Stimulated activated CD4-positive, alpha-beta T cell treated with anti-CD3 and anti-CD28 coated beads, Interleukin-12 subunit alpha, Interleukin-12 subunit beta, amount 100 ng/mL, for 4 hours (primary cell): ENCODE measurements around the gene ZSCAN30.
"Not testable (repeated sequence)": the region's sequence is repeated elsewhere in the genome, so short reads cannot be mapped to it uniquely, and the experiment has no call there.

Experiments used
- DNase-seq: peaks from one replicate; pipeline ENCODE4 v3.0.0-alpha.2; 2020

Gene ZSCAN30

DNA sequence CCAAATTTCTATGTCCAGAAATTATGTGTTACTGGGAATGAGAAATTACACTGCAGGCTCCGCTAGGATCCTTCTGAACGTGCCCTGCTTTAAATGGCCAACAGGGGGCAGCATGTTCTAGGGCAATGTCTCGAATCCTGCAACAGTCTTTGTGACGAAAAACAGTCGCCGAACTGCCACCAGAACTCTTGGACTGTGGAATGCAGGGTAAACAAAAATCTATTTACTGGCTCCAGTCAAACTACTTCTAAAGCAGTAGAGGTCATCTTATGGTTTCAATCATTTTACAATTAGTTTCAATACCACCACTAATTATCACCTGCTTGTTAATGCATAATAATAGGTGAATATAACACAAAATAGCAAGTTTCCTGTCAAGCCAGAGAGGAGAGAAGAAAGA is 59.0 kb downstream of the ZSCAN30 start:
- peak; percentile 70 for DNase-seq

- DNase-seq: no peak
Measured at GRCh38 chr18:35227254-35227653, 62.8 kb downstream of the ZSCAN30 start.

DNA sequence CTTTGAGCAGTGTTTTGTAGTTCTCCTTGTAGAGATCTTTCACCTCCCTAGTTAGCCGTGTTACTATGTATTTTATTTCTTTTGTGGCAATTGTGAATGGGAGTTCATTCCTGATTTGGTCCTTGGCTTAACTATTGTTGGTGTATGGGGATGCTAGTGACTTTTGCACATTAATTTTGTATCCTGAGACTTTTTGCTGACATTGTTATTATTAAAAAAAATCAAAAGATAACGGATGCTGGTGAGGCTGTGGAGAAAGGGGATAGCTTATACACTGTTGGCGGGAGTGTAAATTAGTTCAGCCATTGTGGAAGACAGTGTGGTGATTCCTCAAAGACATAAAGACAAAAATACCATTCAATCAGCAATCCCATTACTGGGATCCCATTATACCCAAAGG is 66.2 kb downstream of the ZSCAN30 start:
- no peak for DNase-seq

DNA sequence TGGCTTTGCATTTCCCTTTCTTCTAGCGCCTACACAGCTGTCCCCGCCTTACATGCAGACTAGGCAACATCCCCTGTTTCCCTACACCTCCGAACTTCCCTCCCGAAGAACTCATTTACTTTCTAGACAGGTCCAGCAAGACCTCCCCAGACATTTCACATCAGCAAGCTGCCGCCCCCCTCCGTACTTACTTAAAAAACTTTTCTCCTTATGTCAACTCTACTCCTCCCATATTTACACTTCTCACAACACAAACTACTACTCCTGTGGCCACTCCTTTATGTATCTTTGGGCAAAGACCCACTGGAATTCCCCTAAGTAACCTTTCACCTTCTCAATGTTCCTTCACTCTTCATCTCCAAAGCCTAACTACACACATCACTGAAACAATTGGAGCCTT is 69.6 kb downstream of the ZSCAN30 start:
- no peak for DNase-seq

DNA sequence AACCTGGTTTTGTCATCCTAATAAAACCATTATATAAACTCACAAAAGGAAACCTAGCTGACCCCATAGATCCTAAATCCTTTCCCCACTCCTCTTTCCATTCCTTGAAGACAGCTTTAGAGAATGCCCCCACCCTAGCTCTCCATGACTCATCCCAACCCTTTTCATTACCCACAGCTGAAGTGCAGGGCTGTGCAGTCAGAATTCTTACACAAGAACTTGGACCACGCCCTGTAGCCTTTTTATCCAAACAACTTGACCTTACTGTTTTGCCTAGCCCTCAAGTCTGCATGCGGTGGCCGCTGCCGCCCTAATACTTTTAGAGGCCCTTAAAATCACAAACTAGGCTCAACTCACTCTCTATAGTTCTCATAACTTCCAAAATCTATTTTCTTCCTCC is 70.7 kb downstream of the ZSCAN30 start:
- DNase-seq: not testable (repeated sequence)

DNA sequence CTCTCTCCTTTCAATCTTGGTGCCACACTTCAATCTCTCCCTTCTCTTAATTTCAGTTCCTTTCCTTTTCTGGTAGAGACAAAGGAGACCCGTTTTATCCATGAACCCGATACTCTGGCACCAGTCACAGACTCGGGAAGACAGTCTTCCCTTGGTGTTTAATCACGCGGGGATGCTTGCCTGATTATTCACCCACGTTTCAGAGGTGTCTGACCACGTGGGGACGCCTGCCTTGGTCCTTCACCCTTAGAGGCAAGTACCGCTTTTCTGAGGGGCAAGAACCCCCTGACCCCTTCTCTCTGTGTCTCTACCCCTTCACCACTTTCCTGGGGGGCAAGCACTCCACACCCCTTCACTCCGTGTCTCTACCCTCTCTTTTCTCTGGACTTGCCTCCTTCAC is 73.4 kb downstream of the ZSCAN30 start:
- not testable (repeated sequence) for DNase-seq

DNA sequence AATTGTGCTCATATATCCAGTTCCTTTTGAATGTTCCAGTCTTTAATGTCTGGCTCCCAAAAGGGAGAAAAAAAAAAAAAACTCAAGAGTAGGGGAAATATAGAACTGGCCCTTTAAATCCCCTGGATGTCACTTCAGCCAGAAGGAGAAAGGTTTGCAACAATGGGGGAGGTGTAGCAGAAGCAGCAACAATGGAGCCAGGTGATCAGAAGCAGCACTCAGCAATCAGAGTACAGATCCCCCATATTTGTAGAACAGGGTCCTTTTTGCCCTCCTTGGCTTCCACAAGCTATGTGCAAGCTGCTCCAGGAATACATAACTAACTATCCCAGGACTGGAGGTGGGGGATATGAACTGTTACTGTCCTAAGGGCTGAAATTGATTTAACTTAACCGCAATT is 75.0 kb downstream of the ZSCAN30 start:
- DNase-seq: no peak

GRCh38 chr18:35205746-35206458 is 84.1 kb downstream of the ZSCAN30 start:
- not testable (repeated sequence) for DNase-seq

DNA sequence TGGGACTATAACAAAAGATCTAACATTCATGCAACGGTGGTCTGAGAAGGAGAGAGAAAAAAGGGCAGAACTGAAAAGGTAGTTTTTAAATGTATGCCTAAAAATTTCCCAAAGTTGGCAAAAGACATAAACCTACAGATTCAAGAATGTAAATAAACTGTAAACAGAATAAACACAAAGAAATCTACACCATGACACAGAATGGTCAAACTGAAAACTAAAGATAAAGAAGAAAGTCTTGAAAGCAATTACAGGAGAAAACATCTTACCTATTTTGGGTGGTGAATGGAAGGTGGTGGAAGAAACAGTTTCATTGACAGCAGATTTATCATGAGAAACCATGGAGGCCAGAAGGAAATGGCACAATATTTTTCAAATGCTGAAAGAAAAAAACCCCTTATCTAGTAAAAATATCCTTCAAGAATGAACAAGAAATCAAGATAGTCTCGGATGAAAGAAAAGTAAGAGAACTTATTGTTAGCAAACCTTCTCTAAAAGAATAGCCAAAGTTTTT is 84.8 kb downstream of the ZSCAN30 start:
- DNase-seq: no peak

GRCh38 chr18:35203067-35203466 is 87.0 kb downstream of the ZSCAN30 start:
- no peak for DNase-seq

GRCh38 chr18:35201256-35201931 is 88.6 kb downstream of the ZSCAN30 start:
- no peak for DNase-seq
